K562 (cell line): ENCODE measurements around the gene TNFAIP8L1. TPM values are rescaled to one million over a fixed set of nuclear protein-coding genes. Genes with fewer than 3 reads are reported as not detected.

Source experiments
- ADNP ChIP-seq: fragments of 200-800 bp; sonication (Bioruptor generic); IDR thresholded peaks from 2 replicates; pipeline ENCODE4 v1.6.1; 2016; ENCODE audit warnings: missing genetic modification characterization, missing compliant biosample characterization
- CAMTA2 ChIP-seq: fragments of 250-450 bp; sonication (Bioruptor Pico); conservative IDR thresholded peaks from 2 replicates; pipeline ENCODE4 v1.5.1; 2022
- CBX3 ChIP-seq, 2 experiments: IDR thresholded peaks; 1 replicate in 1 of 2; 2 replicates in 1 of 2; pipeline ENCODE4 v1.6.1; 2012; ENCODE audit warnings: inconsistent platforms in 2 of 2, low read length in 2 of 2, borderline replicate concordance in 1 of 2, control low read depth in 1 of 2
- CCAR2 ChIP-seq: fragments of 200-400 bp; formaldehyde crosslinking; IDR thresholded peaks from 2 replicates; pipeline ENCODE4 v1.6.1; 2017; ENCODE audit warnings: mild to moderate bottlenecking, low read depth, low read length
- CCNT2 ChIP-seq: IDR thresholded peaks from 2 replicates; pipeline ENCODE4 v1.6.1; 2011; ENCODE audit warnings: borderline replicate concordance, low read depth, mild to moderate bottlenecking, moderate library complexity, mixed read lengths, low read length; ENCODE audit not compliant: insufficient read length; ENCODE audit errors: extremely low read depth
- E2F3 ChIP-seq: fragments of 250-450 bp; sonication (Bioruptor Pico); IDR thresholded peaks from 2 replicates; pipeline ENCODE4 v1.4.0; 2020; ENCODE audit warnings: mild to moderate bottlenecking
- ERF ChIP-seq: fragments of 450-650 bp; formaldehyde crosslinking; IDR thresholded peaks from 2 replicates; pipeline ENCODE4 v1.4.0; 2020; ENCODE audit warnings: mild to moderate bottlenecking, mixed read lengths
- GABPA ChIP-seq: fragments of 200-800 bp; sonication (Bioruptor generic); conservative IDR thresholded peaks from 2 replicates; pipeline ENCODE4 v1.6.1; 2016; ENCODE audit warnings: low read depth, missing genetic modification characterization, missing compliant biosample characterization
- HMG20B ChIP-seq: fragments of 250-450 bp; sonication (Bioruptor Pico); IDR thresholded peaks from 2 replicates; pipeline ENCODE4 v1.5.0; 2021; ENCODE audit warnings: mild to moderate bottlenecking
- JUN ChIP-seq, 2 experiments: sonication (generic) in 1 of 2; formaldehyde crosslinking in 1 of 2; IDR thresholded peaks; 2 replicates each; pipeline versions ENCODE4 v1.6.1 to v1.8.0; 2012 to 2022; ENCODE audit warnings: borderline replicate concordance in 2 of 2, mild to moderate bottlenecking in 2 of 2, improper control_type of control experiment in 1 of 2, low read depth in 1 of 2, low read length in 1 of 2, missing genetic modification reagents in 1 of 2
- KLF1 ChIP-seq: fragments of 450-650 bp; IDR thresholded peaks from 2 replicates; pipeline ENCODE4 v1.6.1; 2016; ENCODE audit warnings: missing genetic modification characterization, missing compliant biosample characterization
- NCOR1 ChIP-seq: fragments of 450-650 bp; IDR thresholded peaks from 2 replicates; pipeline ENCODE4 v1.6.1; 2016; ENCODE audit warnings: mild to moderate bottlenecking, moderate library complexity
- NEUROD1 ChIP-seq: fragments of 150-350 bp; IDR thresholded peaks from 2 replicates; pipeline ENCODE4 v1.6.1; 2014; ENCODE audit warnings: borderline replicate concordance, low read length, low read depth; ENCODE audit not compliant: partially characterized antibody
- RBBP5 ChIP-seq: fragments of 200-600 bp; sonication (generic); IDR thresholded peaks from 2 replicates; pipeline ENCODE4 v1.6.1; 2012; ENCODE audit warnings: borderline replicate concordance, mild to moderate bottlenecking, low read length, control low read depth, inconsistent platforms; ENCODE audit not compliant: insufficient read depth, poor library complexity, severe bottlenecking
- U2AF1 ChIP-seq: fragments of 200-400 bp; formaldehyde crosslinking; optimal IDR thresholded peaks from 2 replicates; pipeline ENCODE3; 2017; ENCODE audit warnings: mild to moderate bottlenecking, low read depth, low read length, moderate library complexity
- ZNF217 ChIP-seq: sonication (generic); formaldehyde crosslinking; IDR thresholded peaks from 2 replicates; pipeline ENCODE4 v1.8.0; 2022; ENCODE audit warnings: mild to moderate bottlenecking, missing genetic modification reagents
- ZNF316 ChIP-seq: fragments of 450-650 bp; IDR thresholded peaks from 2 replicates; pipeline ENCODE4 v1.6.1; 2016
- ZNF561 ChIP-seq: fragments of 450-650 bp; formaldehyde crosslinking; conservative IDR thresholded peaks from 2 replicates; pipeline ENCODE4 v1.4.0; 2020; ENCODE audit warnings: mild to moderate bottlenecking, moderate library complexity
- ZNF780A ChIP-seq: fragments of 250-450 bp; sonication (Bioruptor Pico); IDR thresholded peaks from 2 replicates; pipeline ENCODE4 v1.5.0; 2021; ENCODE audit warnings: mild to moderate bottlenecking
- ZSCAN32 ChIP-seq: fragments of 450-650 bp; formaldehyde crosslinking; IDR thresholded peaks from 2 replicates; pipeline ENCODE4 v1.4.0; 2020; ENCODE audit warnings: mild to moderate bottlenecking, moderate library complexity
- polyA plus RNA-seq, 8 experiments: library from polyadenylated mRNA; depleted of rRNA in 4 of 8; stranded (reverse) in 5 of 8; unstranded in 3 of 8; fragments of >200 nt; fragmentation: Nextera tagmentation in 2 of 8; fragmentation: Illumina TruSeq in 1 of 8; extraction: Ambion mirVana in 2 of 8; extraction: Trizol in 1 of 8; gene quantifications; 2 replicates each; pipeline versions ENCODE4 v1.2.1 to v1.2.3, GENCODE V29; 2011 to 2014; ENCODE audit warnings: inconsistent platforms in 1 of 8, missing spikeins in 1 of 8
- total RNA-seq, 7 experiments: library from RNA; depleted of rRNA in 6 of 7; stranded (reverse); fragments of >200 nt in 6 of 7; fragmentation: Illumina TruSeq in 2 of 7; extraction: Trizol in 2 of 7; gene quantifications; 2 replicates each; pipeline versions ENCODE4 v1.2.1 to v1.2.3, GENCODE V29; 2011 to 2021; ENCODE audit warnings: low replicate concordance in 1 of 7
- TF ChIP-seq, protein P1 (sequence below): fragments of 200-800 bp; sonication (Bioruptor generic); IDR thresholded peaks from 2 replicates; pipeline ENCODE4 v1.6.1; 2017; ENCODE audit warnings: missing genetic modification characterization, missing compliant biosample characterization
- TF ChIP-seq, protein P2 (sequence below): fragments of 250-450 bp; sonication (Bioruptor Pico); IDR thresholded peaks from 2 replicates; pipeline ENCODE4 v1.5.0; 2022; ENCODE audit warnings: mild to moderate bottlenecking
- TF ChIP-seq, protein P3 (sequence below): fragments of 250-450 bp; sonication (Bioruptor Pico); IDR thresholded peaks from 2 replicates; pipeline ENCODE4 v1.4.0; 2020; ENCODE audit warnings: borderline replicate concordance

Gene TNFAIP8L1
- total and polyA plus RNA-seq, 9 of the 15 experiments (the other 6 are each of a cell fraction or from before 2014, with no cell fraction given) = 0.69 to 9.3 (median 4.9) TPM

DNA sequence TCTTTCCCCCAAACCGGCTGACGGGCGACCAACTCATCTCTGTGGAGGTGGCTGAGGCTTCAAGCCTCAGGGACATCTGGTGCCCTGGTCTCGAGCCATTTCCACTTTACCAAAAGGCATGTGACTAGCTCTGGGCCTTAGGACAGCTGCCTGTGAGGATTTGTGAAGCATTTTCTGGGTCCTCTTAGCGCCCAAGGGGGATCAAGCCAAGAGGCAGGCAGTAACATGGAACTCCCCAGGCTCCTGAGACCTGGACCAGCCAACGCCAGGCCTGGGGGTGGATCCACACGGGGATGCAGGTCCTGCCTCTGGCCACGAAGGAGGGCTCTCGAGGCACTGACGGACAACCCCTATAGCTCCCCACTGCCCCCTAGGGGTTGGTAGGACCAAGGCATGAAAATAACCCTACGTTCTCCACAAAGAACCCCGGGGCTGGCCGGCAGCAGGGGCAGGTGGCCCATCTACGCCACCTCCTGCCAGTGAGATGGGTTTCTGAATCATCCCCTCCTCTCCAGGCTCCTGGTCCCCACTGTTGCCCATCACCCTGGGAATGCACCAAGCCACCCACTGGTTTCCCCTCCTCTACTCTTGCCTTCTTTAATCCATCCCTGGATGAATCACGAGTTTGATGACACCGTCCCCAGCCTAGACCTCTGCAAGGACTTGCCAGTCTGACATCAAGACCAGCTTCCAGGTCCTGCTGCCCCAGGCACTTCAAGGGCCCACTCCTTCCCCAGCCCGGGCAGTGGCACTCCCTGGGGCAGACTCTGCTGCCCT is 37.8 kb downstream of the TNFAIP8L1 start (continued):
- TF ChIP-seq U2AF1 = no peak
- TF ChIP-seq GABPA (tag) = no peak
- no peak for TF ChIP-seq CBX3 (IDR thresholded peaks at IDR 0.05; ENCODE audit: borderline replicate concordance in 1 of 2, low read length in 2 of 2)
- TF ChIP-seq ZNF217 (CRISPR knock-in tag) = no peak
- TF ChIP-seq ZNF780A (CRISPR knock-in tag) = no peak
- TF ChIP-seq, protein P1, sequence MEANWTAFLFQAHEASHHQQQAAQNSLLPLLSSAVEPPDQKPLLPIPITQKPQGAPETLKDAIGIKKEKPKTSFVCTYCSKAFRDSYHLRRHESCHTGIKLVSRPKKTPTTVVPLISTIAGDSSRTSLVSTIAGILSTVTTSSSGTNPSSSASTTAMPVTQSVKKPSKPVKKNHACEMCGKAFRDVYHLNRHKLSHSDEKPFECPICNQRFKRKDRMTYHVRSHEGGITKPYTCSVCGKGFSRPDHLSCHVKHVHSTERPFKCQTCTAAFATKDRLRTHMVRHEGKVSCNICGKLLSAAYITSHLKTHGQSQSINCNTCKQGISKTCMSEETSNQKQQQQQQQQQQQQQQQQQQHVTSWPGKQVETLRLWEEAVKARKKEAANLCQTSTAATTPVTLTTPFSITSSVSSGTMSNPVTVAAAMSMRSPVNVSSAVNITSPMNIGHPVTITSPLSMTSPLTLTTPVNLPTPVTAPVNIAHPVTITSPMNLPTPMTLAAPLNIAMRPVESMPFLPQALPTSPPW = no peak
- TF ChIP-seq NEUROD1 = peak; percentile 14
- TF ChIP-seq KLF1 = no peak
- no peak for TF ChIP-seq CCNT2
- TF ChIP-seq E2F3 (CRISPR knock-in tag) = no peak
- TF ChIP-seq NCOR1 = no peak
- TF ChIP-seq ADNP (tag) = no peak
- no peak for TF ChIP-seq HMG20B
- TF ChIP-seq ERF (CRISPR knock-in tag) = no peak
- no peak for TF ChIP-seq ZSCAN32 (CRISPR knock-in tag)
- TF ChIP-seq, protein P2, sequence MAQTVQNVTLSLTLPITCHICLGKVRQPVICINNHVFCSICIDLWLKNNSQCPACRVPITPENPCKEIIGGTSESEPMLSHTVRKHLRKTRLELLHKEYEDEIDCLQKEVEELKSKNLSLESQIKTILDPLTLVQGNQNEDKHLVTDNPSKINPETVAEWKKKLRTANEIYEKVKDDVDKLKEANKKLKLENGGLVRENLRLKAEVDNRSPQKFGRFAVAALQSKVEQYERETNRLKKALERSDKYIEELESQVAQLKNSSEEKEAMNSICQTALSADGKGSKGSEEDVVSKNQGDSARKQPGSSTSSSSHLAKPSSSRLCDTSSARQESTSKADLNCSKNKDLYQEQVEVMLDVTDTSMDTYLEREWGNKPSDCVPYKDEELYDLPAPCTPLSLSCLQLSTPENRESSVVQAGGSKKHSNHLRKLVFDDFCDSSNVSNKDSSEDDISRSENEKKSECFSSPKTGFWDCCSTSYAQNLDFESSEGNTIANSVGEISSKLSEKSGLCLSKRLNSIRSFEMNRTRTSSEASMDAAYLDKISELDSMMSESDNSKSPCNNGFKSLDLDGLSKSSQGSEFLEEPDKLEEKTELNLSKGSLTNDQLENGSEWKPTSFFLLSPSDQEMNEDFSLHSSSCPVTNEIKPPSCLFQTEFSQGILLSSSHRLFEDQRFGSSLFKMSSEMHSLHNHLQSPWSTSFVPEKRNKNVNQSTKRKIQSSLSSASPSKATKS = no peak
- TF ChIP-seq ZNF561 (CRISPR knock-in tag) = no peak
- no peak for TF ChIP-seq ZNF316
- no peak for TF ChIP-seq CAMTA2
- TF ChIP-seq, protein P3, sequence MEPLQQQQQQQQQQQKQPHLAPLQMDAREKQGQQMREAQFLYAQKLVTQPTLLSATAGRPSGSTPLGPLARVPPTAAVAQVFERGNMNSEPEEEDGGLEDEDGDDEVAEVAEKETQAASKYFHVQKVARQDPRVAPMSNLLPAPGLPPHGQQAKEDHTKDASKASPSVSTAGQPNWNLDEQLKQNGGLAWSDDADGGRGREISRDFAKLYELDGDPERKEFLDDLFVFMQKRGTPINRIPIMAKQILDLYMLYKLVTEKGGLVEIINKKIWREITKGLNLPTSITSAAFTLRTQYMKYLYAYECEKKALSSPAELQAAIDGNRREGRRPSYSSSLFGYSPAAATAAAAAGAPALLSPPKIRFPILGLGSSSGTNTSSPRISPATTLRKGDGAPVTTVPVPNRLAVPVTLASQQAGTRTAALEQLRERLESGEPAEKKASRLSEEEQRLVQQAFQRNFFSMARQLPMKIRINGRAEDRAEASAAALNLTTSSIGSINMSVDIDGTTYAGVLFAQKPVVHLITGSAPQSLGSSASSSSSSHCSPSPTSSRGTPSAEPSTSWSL (CRISPR knock-in tag) = no peak
- no peak for TF ChIP-seq RBBP5
- no peak for TF ChIP-seq JUN (IDR thresholded peaks at IDR 0.05; ENCODE audit: borderline replicate concordance, low read depth, low read length)
- TF ChIP-seq JUN (CRISPR knock-in tag; IDR thresholded peaks at IDR 0.05; ENCODE audit: borderline replicate concordance) = no peak
- no peak for TF ChIP-seq CCAR2
